ENCODE measurements around the gene MOB3C.

- no peak for TF ChIP-seq POLR2A (IDR thresholded peaks at IDR 0.05; ENCODE audit: low read depth, low read length)
- no peak for TF ChIP-seq MXI1 (IDR thresholded peaks at IDR 0.05; ENCODE audit: borderline replicate concordance, low read depth, low read length)
- no peak for TF ChIP-seq BHLHE40 (IDR thresholded peaks at IDR 0.05; ENCODE audit: low read depth, low read length)
- no peak for TF ChIP-seq CTCF (conservative IDR thresholded peaks at IDR 0.05; ENCODE audit: low read depth, low read length)
- TF ChIP-seq SMC3 (IDR thresholded peaks at IDR 0.05; ENCODE audit: low read depth, low read length): no peak
- TF ChIP-seq USF2 (IDR thresholded peaks at IDR 0.05; ENCODE audit: low read depth, low read length): no peak
- no peak for TF ChIP-seq MAFK (IDR thresholded peaks at IDR 0.05; ENCODE audit: low read depth, low read length)
- TF ChIP-seq NFE2L2 (IDR thresholded peaks at IDR 0.05; ENCODE audit: low read depth, low read length): no peak
- TF ChIP-seq CHD1 (IDR thresholded peaks at IDR 0.05; ENCODE audit: low read depth, low read length): no peak
- no peak for TF ChIP-seq RAD21 (IDR thresholded peaks at IDR 0.05; ENCODE audit: low read length)
- no peak for TF ChIP-seq CEBPB (IDR thresholded peaks at IDR 0.05; ENCODE audit: low read depth, low read length)
- no peak for TF ChIP-seq FOS (IDR thresholded peaks at IDR 0.05; ENCODE audit: low read depth, low read length)
- TF ChIP-seq, protein P1, sequence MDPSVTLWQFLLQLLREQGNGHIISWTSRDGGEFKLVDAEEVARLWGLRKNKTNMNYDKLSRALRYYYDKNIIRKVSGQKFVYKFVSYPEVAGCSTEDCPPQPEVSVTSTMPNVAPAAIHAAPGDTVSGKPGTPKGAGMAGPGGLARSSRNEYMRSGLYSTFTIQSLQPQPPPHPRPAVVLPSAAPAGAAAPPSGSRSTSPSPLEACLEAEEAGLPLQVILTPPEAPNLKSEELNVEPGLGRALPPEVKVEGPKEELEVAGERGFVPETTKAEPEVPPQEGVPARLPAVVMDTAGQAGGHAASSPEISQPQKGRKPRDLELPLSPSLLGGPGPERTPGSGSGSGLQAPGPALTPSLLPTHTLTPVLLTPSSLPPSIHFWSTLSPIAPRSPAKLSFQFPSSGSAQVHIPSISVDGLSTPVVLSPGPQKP (IDR thresholded peaks at IDR 0.05; ENCODE audit: borderline replicate concordance, low read depth, low read length): no peak
- TF ChIP-seq RFX5 (IDR thresholded peaks at IDR 0.05; ENCODE audit: low read depth, low read length): no peak
These were observed 2.7 kb downstream of the MOB3C start for GRCh38 chr1:46613661-46614603.

Data from IMR-90 (cell line).